ENCODE measurements around the gene NACA2.

Gene NACA2

GRCh38 chr17:61551255-61551742 is 39.7 kb downstream of the NACA2 start:
- Histone ChIP-seq H3K27me3 (ENCODE audit: insufficient read depth, low read depth, severe bottlenecking) (no peaks in the 10 kb centered on the region), H3K4me3 (ENCODE audit: low read depth, low read length) (no peak overlapping the region), H3K9me3 (ENCODE audit: severe bottlenecking) (no peaks in the 10 kb centered on the region), H3K36me3 (no peaks in the 10 kb centered on the region), H3K27ac (no peak overlapping the region)
- peak; percentile 50 for TF ChIP-seq CTCF (IDR thresholded peaks at IDR 0.05; ENCODE audit: low read depth, low read length)
- no peak for DNase-seq

- peaks cover 4% of the 10 kb centered on the region for H3K9me3 ChIP-seq (ENCODE audit: severe bottlenecking)
Observed at GRCh38 chr17:61547113-61547512, 43.9 kb downstream of the NACA2 start.

GRCh38 chr17:61545335-61545938 is 45.6 kb downstream of the NACA2 start:
- H3K4me3 ChIP-seq (ENCODE audit: low read depth, low read length), result no peak overlapping the region
- TF ChIP-seq CTCF (IDR thresholded peaks at IDR 0.05; ENCODE audit: low read depth, low read length), result no peak
- H3K9me3 ChIP-seq (ENCODE audit: severe bottlenecking), result peaks cover 10% of the 10 kb centered on the region
- H3K36me3 ChIP-seq, result no peaks in the 10 kb centered on the region
- no peaks in the 10 kb centered on the region for H3K27me3 ChIP-seq (ENCODE audit: insufficient read depth, low read depth, severe bottlenecking)
- no peak overlapping the region for H3K27ac ChIP-seq
- no peak for DNase-seq

More at GRCh38 chr17:61547113-61547512, 43.9 kb downstream of the NACA2 start:
- TF ChIP-seq CTCF (IDR thresholded peaks at IDR 0.05; ENCODE audit: low read depth, low read length), result no peak
- DNase-seq, result no peak
- Histone ChIP-seq H3K4me3 (ENCODE audit: low read depth, low read length) (no peak overlapping the region), H3K36me3 (no peaks in the 10 kb centered on the region), H3K27me3 (ENCODE audit: insufficient read depth, low read depth, severe bottlenecking) (no peaks in the 10 kb centered on the region), H3K27ac (no peak overlapping the region)

GRCh38 chr17:61543786-61544415 is 47.1 kb downstream of the NACA2 start:
- no peak for DNase-seq
- no peak overlapping the region for H3K4me3 ChIP-seq (ENCODE audit: low read depth, low read length)
- H3K27ac ChIP-seq, result no peak overlapping the region
- H3K36me3 ChIP-seq, result no peaks in the 10 kb centered on the region
- no peaks in the 10 kb centered on the region for H3K27me3 ChIP-seq (ENCODE audit: insufficient read depth, low read depth, severe bottlenecking)
- H3K9me3 ChIP-seq (ENCODE audit: severe bottlenecking), result peaks cover 12% of the 10 kb centered on the region
- no peak for TF ChIP-seq CTCF (IDR thresholded peaks at IDR 0.05; ENCODE audit: low read depth, low read length)

GRCh38 chr17:61542027-61542426 is 49.0 kb downstream of the NACA2 start:
- H3K4me3 ChIP-seq (ENCODE audit: low read depth, low read length), result no peak overlapping the region
- no peak for DNase-seq
- H3K9me3 ChIP-seq (ENCODE audit: severe bottlenecking), result peaks cover 12% of the 10 kb centered on the region
- H3K27me3 ChIP-seq (ENCODE audit: insufficient read depth, low read depth, severe bottlenecking), result no peaks in the 10 kb centered on the region
- no peak overlapping the region for H3K27ac ChIP-seq
- no peaks in the 10 kb centered on the region for H3K36me3 ChIP-seq
- no peak for TF ChIP-seq CTCF (IDR thresholded peaks at IDR 0.05; ENCODE audit: low read depth, low read length)
